ENCODE data around the gene CLSTN2.

The CLSTN2 gene

GRCh38 chr3:140290105-140290504 lies 355.1 kb downstream of the CLSTN2 start:
- no peak for DNase-seq (ENCODE audit: low spot score)

DNA sequence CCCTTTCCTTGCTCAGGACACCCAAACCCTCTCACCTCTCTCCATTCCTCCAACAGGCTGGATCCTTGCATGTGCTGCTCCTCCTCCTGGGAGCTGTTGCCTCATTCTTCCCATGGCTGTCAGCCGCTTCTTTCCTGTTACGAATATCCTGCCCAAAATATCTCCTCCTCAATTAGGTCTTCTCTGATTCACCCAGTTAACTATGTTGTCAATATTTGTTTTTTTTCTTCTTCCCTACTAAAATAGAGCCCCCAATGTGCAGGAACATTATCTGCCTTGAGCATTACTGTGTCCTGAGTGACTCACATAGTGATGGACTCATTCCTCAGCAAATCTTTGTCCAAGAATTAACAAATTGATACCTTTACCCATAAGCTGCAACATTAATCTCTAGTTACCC lies 357.2 kb downstream of the CLSTN2 start:
- no peak for DNase-seq (ENCODE audit: low spot score)

GRCh38 chr3:140292684-140293083 lies 357.7 kb downstream of the CLSTN2 start:
- DNase-seq (ENCODE audit: low spot score): no peak

DNA sequence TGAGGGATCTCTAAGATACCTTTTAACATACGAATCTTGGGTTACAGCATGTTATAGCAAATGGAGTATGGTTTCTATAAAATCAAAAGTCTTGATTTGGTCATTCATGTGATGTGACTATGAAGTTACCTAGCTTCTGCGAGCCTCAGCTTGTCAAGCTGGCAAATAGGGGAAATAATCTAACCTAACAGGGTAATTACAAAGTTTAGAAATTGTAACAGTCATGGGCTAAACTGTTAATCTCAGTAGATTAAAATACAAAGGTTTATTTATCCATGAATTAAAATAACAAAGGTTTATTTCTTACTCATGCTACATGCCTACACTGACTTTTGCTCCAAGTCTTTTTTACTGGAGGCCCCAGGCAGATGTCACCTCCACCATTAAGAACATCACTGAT lies 359.1 kb downstream of the CLSTN2 start:
- no peak for DNase-seq (ENCODE audit: low spot score)

- DNase-seq (ENCODE audit: low spot score): no peak
Observed at GRCh38 chr3:140296796-140297352, 361.9 kb downstream of the CLSTN2 start.

GRCh38 chr3:140298043-140298442 lies 363.1 kb downstream of the CLSTN2 start:
- DNase-seq (ENCODE audit: low spot score): no peak

GRCh38 chr3:140298569-140299070 lies 363.6 kb downstream of the CLSTN2 start:
- no peak for DNase-seq (ENCODE audit: low spot score)

DNA sequence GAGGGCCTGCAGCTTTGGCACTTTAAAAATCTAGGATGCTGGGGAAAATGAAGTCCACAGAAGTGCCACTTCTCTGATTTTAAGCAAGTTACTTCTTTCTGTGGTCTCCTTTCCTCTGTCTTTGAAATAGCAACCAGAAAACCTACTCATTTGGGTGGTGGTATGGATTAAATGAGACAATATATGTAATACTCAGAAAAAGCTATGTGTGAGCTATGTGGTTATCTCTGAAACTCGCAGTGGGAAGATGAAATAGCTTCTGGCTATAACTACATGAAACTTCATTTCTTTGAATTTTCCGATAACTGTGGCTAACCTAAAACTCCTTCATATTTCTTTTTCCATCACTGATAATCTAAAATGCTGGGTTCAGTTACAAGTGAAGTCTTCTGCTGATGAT lies 368.9 kb downstream of the CLSTN2 start:
- DNase-seq (ENCODE audit: low spot score): no peak

GRCh38 chr3:140308535-140308934 lies 373.6 kb downstream of the CLSTN2 start:
- DNase-seq (ENCODE audit: low spot score): no peak

DNA sequence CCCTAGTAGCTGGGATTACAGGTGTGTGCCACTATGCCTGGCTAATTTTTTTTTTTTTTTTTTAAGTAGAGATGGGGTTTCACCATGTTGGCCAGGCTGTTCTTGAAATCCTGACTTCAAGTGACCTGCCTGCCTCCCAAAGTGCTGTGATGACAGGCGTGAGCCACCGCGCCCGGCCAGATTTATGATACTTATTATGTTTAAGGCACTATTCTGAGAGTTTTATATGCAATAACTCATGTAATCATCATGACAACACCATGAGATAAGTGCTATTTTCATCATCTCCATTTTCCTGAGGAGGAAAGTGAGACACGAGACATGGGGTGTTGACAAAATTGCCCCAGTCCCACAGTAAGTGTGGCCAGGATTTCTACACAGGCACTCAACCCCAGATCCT lies 376.4 kb downstream of the CLSTN2 start:
- DNase-seq (ENCODE audit: low spot score): no peak

GRCh38 chr3:140315955-140316354 lies 381.0 kb downstream of the CLSTN2 start:
- DNase-seq (ENCODE audit: low spot score): no peak

DNA sequence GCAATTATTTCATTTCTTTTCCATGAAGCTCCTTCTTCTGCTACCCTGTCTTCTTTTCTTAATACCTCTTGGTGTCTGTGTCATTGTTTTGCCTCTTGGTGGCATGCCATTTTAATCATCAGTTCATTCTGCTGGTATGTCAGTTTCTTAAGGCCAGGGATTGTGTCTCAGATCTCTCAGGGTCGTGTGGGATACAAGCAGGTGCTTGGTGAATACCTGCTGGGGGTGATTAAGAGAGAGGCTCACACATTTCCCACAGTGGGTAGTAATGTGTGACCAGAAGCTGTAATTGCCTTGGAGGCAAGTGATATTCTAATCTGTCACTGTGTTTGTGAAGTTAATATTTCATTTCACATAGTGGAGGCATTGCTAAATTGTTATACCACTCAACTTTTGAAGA lies 381.5 kb downstream of the CLSTN2 start:
- DNase-seq (ENCODE audit: low spot score): no peak

DNA sequence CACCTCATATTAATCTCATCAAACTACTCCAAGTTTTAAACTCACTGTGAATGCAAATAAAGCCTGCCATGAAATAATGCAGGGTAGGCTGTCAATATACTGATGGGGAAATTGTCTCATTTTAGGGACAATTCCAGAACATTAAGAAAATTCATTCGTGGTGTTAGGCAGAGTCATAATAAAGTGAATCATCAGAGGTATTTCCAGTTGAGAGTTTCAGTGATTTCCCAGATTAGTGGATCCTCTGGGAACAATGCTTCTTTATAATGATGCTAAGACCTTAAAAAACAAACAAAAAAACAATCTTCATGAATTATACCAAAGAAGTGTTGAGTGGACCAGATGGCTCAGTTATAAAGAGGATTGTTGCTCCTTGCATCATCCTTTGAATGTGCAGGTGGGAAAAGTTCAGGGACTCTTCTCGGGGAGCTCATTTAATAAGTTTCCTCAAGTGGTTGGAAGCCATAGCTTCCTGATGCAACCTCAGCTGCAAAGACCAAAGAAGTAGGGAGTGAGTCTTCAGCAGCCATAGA lies 381.9 kb downstream of the CLSTN2 start:
- no peak for DNase-seq (ENCODE audit: low spot score)

DNA sequence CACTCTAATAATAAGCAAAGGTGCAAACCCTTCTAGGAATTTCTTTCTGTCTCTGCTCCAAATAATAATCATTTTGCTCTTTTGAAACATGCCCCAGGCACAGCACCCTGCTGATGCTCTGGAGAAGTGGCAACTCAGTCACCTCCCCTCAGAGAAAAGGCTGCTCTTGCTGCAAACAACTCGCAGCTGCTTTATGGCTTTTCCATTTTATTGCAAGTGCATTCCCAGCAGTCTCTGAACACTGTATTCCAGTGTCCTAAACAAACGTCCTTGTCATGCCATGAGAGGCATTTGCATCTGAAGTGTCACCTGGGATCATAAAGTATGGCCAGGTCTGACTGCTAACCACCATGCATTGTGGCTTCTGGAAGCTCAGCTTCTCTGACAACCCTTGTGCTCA lies 384.8 kb downstream of the CLSTN2 start:
- no peak for DNase-seq (ENCODE audit: low spot score)

DNA sequence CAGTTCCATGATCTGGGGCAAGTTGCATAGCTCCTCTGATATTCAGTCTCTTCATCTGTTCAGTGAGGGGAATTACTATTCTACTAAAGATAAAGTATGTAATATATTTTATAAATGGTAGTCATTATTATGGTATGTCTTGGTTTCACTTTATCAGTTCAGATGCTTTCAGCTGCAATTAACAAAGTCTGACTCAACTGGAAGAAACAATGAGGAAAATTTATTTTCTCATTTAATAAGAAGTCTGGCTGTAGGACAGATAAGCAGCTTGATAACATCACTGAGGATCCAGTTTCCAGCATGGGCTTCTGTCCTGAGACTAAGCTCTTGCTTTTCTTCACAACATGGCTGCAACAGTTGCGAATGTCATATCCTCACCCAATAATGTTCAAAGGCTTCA lies 388.6 kb downstream of the CLSTN2 start:
- no peak for DNase-seq (ENCODE audit: low spot score)

DNA sequence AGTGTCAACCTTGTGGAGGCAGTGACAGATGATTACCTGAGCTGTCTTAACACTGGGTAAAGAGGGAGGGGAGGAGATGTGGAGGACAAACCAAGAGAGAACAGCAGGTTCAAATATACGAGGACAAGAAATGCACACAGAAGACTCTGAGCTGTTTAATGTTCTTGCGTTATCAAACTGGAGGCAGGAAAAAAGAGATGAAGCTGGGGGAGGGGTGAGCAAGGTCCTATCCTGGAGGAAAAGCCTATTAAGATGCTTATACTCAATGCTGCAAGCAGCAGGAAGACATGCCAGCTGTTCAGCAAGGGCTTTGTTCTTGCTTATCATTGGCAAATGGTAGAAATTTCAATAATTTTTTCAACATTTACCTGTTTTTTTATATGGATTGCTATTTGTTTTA lies 397.1 kb downstream of the CLSTN2 start:
- no peak for DNase-seq (ENCODE audit: low spot score)

DNA sequence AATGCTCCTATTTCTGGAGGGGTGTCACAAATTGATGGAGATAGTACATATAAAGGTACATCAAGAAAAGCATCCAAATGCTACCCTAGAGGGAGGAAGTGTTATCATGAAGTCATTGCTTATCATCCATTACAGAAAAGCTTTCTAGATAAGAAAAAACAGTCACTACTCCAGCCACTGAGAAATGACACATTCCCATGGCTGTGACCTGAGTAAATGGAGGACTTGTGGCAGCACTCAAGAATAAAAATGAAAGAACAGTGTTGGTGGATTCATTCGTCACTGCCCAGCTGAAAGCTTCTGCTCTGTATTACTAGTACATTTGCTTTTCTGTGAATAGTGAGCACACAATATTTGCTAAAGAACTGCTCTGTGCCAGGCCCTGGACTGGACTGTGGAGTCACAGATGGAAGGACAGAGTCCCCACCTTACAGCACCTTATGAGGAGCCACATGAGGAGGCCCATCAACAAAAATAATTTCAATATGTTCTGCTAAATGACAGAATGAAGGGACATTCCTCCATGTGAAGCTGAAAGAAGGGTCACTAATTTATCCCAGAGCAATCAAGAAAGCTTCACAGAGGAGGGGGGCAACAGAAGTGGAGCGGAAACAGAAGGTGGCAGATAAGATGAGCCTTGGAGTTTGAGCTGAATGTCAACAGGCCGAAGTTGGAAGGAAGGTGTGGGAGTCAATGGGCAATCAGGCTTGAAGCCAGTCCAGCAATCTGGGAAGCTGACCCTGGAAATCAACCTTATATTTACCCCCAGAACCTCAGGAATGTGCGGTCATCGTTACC lies 399.3 kb downstream of the CLSTN2 start:
- no peak for DNase-seq (ENCODE audit: low spot score)

DNA sequence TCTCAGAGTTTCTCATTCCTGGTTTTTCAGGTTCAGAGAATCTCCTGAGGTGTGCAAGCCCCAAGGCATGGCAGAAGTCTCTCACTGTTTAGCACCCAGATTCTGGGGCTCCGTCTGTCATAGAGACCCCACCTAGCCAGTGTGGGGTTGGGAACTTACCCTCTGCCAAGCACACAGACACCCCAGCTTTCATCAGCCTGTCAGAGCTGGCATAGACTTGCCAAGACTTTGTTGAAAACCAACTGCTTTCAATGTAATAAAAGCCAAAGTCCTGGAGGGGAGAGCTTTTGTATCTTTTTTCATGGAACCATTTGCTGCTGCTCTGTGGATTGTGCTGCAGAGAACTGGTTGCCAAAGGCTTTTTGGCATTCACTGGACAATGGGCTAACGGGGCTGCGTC lies 401.5 kb downstream of the CLSTN2 start:
- no peak for DNase-seq (ENCODE audit: low spot score)

- no peak for DNase-seq (ENCODE audit: low spot score)
Observed at GRCh38 chr3:140338916-140339315, 403.9 kb downstream of the CLSTN2 start.

- no peak for DNase-seq (ENCODE audit: low spot score)
Observed at GRCh38 chr3:140341203-140341602, 406.2 kb downstream of the CLSTN2 start.

GRCh38 chr3:140341817-140342403 lies 406.9 kb downstream of the CLSTN2 start:
- no peak for DNase-seq (ENCODE audit: low spot score)

DNA sequence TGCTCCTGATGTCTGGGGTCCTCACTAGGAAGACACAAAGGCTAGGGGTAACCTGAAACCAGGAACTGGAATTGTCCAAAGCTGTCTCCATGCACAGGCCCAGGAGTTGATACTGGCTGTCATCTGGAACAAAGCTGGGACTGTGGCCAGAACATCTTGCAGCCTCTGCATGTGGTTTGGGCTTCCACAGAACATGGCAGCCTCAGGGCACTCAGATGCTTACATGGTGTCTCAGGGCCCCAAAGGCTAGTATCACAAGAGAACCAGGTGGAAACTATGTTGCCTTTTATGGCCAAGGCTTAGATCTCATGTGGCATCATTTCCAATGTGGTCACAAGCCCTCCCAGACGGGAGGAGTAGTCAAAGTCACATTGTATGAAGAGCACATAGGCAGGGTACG lies 407.7 kb downstream of the CLSTN2 start:
- DNase-seq (ENCODE audit: low spot score): no peak

All from D341Med (cell line).